ENCODE data around the gene MKNK1.

- TF ChIP-seq ZNF274 (IDR thresholded peaks at IDR 0.05; ENCODE audit: borderline replicate concordance, extremely low read depth, low read length): no peak
- no peak for TF ChIP-seq TAF1 (IDR thresholded peaks at IDR 0.05; ENCODE audit: low read depth, low read length)
- no peak for TF ChIP-seq CREB1 (IDR thresholded peaks at IDR 0.05)
- TF ChIP-seq USF2 (IDR thresholded peaks at IDR 0.05; ENCODE audit: low read length): no peak
- TF ChIP-seq CTCF (IDR thresholded peaks at IDR 0.05; ENCODE audit: control extremely low read depth in 1 of 3, insufficient read depth in 1 of 3, low read depth in 1 of 3, low read length in 3 of 3): no peak
- no peak for TF ChIP-seq POLR2AphosphoS5 (IDR thresholded peaks at IDR 0.05; ENCODE audit: low read depth, low read length)
- TF ChIP-seq FOSL1 (IDR thresholded peaks at IDR 0.05; ENCODE audit: insufficient read depth, low read depth, low read length): no peak
- no peak for TF ChIP-seq POU5F1 (IDR thresholded peaks at IDR 0.05; ENCODE audit: low read depth, low read length)
Measured at GRCh38 chr1:46516200-46516950, 87.7 kb downstream of the MKNK1 start.

Measured in H1 (cell line).